Smooth muscle cell of the brain vasculature (primary cell): ENCODE measurements around the gene HSPBAP1.
"Not testable (repeated sequence)": the region's sequence is repeated elsewhere in the genome, so short reads cannot be mapped to it uniquely, and the experiment has no call there.

Experiments
- DNase-seq: peaks from one replicate; pipeline ENCODE4 v3.0.0-alpha.2; 2012; ENCODE audit warnings: low read depth, low spot score

HSPBAP1 gene

GRCh38 chr3:122739172-122739571 lies 54.5 kb downstream of the HSPBAP1 start:
- DNase-seq = no peak

DNA sequence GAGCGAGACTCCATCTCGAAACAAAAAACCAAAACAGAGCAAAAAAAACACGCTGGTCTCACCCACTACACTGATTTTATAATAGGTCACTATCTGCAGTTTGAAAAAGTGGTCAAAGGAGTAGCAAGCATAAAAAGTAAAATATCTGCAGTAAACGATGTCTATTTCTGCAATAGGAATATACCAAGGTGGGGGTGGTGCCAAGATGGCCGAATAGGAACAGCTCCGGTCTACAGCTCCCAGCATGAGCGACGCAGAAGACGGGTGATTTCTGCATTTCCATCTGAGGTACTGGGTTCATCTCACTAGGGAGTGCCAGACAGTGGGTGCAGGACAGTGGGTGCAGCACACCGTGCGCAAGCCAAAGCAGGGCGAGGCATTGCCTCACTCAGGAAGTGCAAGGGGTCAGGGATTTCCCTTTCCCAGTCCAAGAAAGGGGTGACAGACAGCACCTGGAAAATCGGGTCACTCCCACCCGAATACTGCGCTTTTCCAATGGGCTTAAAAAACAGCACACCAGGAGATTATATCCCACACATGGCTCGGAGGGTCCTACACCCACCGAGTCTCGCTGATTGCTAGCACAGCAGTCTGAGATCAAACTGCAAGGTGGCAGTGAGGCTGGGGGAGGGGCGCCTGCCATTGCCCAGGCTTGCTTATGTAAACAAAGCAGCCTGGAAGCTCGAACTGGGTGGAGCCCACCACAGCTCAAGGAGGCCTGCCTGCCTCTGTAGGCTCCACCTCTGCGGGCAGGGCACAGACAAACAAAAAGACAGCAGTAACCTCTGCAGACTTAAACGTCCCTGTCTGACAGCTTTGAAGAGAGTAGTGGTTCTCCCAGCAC lies 60.7 kb downstream of the HSPBAP1 start:
- DNase-seq = not testable (repeated sequence)

DNA sequence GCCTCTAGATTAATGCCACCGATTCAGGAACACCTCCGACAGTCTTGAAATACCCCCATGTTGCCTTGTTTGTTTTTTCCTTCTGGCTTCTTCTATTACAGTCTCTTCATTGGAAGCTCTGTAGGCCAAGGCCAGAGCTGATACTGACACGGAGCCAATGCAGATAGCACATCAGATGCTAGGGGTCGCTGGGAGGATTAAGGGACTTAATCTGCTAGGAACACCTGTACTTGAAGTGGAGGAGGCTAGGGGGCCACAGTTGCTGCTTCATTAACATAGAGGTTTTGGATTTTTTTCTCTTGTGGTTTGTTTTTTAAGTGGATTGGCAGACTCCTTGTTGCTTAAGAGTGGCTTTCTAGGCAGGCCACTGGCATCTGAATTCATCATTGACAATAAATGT lies 63.4 kb downstream of the HSPBAP1 start:
- no peak for DNase-seq

GRCh38 chr3:122728756-122729514 lies 64.7 kb downstream of the HSPBAP1 start:
- no peak for DNase-seq

GRCh38 chr3:122728186-122728585 lies 65.4 kb downstream of the HSPBAP1 start:
- DNase-seq = no peak

- DNase-seq = no peak
Measured at GRCh38 chr3:122727766-122728165, 65.9 kb downstream of the HSPBAP1 start.

DNA sequence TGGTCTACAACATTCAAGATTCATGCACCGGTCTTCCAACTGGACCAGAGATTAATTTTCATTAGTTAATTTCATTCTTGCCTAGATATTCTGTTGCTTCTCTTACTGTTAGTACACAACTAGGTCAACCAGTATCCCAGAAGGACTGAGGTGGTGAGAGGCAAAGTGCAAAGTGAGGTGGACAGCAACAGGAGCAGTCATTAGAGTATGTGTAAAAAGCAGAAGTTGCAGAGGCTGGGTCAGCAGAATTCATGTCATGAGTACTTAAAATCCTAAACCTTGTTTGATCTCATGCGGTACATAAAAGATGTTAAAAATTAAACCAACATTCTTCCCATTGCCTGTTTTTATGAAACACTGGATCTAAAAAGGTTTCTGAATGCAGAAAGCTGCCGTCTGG lies 66.3 kb downstream of the HSPBAP1 start:
- DNase-seq = no peak

DNA sequence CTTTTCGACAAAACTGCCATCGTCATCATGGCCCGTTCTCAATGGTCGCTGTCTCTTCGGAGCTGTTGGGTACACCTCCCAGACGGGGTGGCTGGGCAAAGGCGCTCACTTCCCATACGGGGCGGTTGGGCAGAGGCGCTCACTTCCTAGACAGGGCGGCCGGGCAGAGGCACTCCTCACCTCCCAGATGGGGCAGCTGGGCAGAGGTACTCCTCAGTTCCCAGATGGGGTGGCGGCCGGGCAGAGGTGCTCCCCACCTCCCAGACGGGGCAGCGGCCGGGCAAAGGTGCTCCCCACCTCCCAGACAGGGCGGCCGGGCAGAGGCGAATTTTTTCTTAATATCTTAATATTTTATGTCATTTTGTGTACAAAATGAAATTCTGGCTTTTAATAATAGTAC lies 68.5 kb downstream of the HSPBAP1 start:
- no peak for DNase-seq

GRCh38 chr3:122719273-122719921 lies 74.2 kb downstream of the HSPBAP1 start:
- no peak for DNase-seq

GRCh38 chr3:122716667-122717066 lies 77.0 kb downstream of the HSPBAP1 start:
- no peak for DNase-seq

GRCh38 chr3:122714273-122714672 lies 79.4 kb downstream of the HSPBAP1 start:
- no peak for DNase-seq

GRCh38 chr3:122710616-122711251 lies 82.9 kb downstream of the HSPBAP1 start:
- DNase-seq = not testable (repeated sequence)

- no peak for DNase-seq
Measured at GRCh38 chr3:122705379-122705778, 88.3 kb downstream of the HSPBAP1 start.

GRCh38 chr3:122700193-122700592 lies 93.4 kb downstream of the HSPBAP1 start:
- DNase-seq = no peak

GRCh38 chr3:122697952-122698620 lies 95.5 kb downstream of the HSPBAP1 start:
- DNase-seq = no peak

GRCh38 chr3:122695927-122696561 lies 97.6 kb downstream of the HSPBAP1 start:
- no peak for DNase-seq

DNA sequence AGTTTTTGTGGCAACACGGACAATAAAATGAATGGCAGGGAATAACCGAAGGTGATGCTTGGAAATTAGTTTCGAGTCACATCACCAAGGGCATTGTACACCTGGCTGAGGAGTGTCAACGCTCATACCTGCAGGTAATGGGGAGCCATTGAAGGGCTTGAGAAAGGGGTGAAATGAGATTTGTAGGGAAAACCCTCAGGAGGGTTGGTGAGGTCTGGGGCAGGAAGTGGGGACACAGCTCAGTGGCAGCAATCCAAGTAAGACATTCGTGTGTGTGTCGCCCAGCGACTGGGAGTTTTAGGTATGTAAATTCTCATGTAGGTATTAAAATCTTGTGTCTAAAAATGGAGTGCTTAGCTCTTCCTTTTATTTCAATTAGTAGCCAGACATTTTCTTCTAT lies 98.7 kb downstream of the HSPBAP1 start:
- no peak for DNase-seq

- no peak for DNase-seq
Measured at GRCh38 chr3:122692674-122693073, 101.0 kb downstream of the HSPBAP1 start.

DNA sequence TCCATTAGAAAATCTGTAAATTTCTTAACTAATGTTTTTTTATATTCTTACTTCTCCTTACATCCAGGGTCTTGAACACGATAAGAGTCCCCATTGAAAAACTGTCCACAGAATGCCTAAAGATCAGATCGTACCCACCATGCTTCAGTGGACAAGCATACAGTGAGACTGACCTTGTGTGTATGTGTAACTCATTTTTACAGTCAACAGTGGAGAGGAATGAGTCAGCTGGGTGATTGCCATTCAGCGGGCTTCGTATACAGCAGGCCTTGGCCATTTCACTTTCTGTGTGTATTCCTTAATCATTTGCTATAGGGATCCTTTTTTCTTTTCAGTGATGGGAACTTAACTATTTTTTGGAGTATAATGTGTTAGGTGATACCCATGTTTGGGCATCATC lies 102.4 kb downstream of the HSPBAP1 start:
- DNase-seq = no peak

DNA sequence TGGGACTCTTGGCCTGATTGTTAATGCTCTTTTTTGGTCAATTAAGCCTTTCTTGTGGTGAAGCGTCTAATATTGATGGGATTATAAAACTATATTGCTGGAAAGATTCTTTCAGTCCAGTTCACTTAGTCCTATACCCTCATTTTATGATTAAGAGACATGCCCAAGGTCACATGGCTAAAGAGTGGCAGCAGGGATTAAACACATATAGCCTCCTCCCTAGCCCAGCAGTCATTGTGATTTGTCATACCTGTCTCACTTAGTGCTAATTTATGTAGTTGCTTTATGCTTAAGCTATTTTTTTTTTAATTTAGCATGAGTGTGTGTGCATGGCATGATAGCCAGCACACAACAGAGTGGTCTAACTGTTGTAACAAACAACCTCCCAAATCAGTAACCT lies 103.5 kb downstream of the HSPBAP1 start:
- no peak for DNase-seq
